ENCODE data around the gene SYNGR3. TPM values are rescaled to one million over a fixed set of nuclear protein-coding genes. Genes with fewer than 3 reads are reported as not detected.
A peak's percentile ranks its signal among the peaks of the same experiment; 100 is the strongest.
"Not testable (repeated sequence)": the region's sequence is repeated elsewhere in the genome, so short reads cannot be mapped to it uniquely, and the experiment has no call there.

Gene SYNGR3
- total RNA-seq, 1 donor from 2014 or later, result 0.32 TPM

DNA sequence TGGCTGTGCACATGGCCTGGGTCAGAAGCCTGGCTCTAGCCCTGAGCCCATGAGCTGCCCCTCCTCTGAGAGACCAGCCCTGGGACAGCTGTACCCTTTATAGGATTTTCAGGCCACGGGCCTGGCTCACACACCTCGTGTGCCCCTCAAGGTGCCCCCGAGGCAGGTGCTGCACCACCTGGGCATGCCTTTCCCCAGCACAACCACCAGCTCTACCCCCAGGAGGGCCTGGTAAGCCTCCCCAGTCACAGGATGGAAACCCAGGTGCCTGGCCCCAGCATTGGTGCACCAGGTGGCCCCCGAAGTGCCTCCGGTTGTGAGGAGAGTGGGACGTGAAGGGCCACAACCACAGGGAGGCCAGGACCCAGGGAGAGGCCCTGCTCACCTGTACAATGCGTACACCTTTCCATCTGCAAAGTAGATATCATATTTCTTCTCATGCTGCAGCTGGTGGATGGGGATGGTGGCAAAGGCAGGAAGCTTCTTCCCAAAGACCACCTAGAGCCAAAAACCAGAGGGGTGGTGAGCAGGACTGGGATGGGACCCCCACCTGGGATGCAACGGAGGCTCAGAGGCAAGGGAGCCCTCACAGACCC is 13.6 kb downstream of the SYNGR3 start:
- intact Hi-C loops (cut with DNase I), result no loop called here
- DNase-seq (no peak), ATAC-seq (ENCODE audit: poor library complexity) (no peak)

DNA sequence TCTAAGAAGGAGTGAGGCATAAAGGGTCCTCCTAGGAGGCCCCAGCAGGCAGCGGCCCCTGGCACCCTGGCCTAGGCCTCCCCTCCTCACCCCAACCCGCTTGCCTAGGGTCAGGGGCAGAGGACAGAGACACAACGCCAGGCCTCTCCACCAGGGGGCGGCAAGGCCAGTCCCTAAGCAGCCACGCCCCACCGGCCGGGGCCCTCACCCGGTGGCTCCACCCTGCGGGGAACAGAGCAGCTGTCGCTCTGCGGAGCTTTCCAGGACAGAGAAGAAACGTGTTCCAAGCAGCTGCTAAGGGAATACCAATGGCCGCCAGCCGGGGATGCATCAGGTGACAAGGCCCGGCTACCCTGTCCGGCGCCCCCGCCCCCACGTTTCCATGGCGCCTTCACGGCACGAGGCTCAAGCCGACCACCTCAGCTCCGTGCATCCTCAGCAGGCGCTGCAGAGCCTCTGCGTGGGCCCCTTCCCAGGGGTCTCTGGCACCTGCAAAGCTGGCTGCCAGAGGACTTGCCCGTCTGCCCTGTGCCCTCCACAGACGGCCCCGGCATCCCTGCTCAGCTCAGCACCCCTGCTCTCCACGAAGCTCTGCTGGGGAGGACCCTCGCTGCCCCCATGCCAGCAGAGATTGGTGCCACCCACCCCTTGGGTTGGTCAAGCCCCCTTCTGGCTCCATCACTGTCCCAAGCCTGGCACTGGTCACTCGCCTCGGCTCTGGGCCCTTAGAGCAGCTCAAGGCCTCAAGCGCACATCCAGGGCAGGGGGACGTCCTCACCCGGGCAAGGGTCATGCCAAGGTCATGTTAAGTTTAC is 14.3 kb downstream of the SYNGR3 start:
- intact Hi-C loops (cut with DNase I), result no loop called here
- ATAC-seq (ENCODE audit: poor library complexity), result peak; percentile 90
- peak; percentile 95 for DNase-seq

DNA sequence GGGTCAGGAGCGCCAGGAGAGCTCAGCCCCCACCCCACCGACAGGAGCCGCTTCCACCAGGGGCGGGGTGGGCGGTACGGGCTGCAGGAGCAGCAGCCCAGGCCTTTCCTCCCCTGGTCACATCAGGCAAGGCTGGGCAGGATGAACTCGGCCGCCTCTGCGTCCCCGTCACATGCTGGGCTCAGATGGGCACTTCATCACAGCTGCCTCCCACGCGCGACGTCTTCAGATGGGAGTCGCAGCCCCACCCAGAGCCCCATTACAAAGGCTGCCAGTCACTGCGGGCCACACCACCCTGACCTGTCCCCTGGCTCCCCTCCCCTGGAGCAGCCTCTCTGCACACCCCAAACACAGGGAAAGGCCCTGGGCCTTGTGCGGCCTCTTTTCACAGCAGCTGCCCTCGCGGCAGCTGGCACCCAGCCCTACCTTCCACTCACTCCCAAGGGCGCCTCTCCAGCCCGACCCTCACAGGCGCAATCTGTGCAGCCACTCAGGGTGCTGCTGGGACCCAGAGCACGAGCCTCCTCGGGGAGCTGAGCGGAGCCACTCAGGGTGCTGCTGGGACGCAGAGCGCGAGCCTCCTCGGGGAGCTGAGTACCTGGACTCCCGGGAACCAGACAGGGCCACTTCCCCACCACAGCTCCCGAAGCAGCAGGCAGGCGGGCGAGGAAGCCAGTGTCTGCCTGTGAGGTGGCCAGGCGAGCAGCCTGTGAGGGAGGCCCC is 15.2 kb downstream of the SYNGR3 start:
- DNase-seq (no peak), ATAC-seq (ENCODE audit: poor library complexity) (no peak)
- intact Hi-C loops (cut with DNase I), result no loop called here

DNA sequence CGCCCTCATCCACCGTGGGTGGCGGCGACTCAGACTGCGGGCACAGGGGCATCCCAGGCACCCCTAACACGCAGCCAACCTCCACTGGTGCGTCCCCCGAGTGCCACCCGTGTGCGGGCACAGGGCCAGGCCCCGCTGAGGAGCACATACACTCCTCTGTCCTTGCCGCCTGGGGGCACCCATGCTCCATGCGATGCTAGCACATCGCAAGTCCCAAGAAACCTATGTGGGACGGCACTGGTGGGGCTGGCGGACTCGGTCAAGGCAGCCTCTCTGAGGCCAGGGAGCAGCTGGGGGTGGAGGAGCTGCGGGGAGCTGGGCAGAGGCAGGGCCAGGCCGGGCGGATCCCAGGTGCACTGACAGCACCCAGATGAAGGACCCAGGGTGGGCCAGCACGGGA is 15.9 kb downstream of the SYNGR3 start:
- no peak for ATAC-seq (ENCODE audit: poor library complexity)
- intact Hi-C loops (cut with DNase I), result no loop called here
- no peak for DNase-seq

GRCh38 chr16:2006317-2006716 is 16.5 kb downstream of the SYNGR3 start:
- intact Hi-C loops (cut with DNase I), result no loop called here
- DNase-seq (no peak), ATAC-seq (ENCODE audit: poor library complexity) (no peak)

- intact Hi-C loops (cut with DNase I), result no loop called here
- DNase-seq (no peak), ATAC-seq (ENCODE audit: poor library complexity) (no peak)
Measured at GRCh38 chr16:2007081-2007836, 17.5 kb downstream of the SYNGR3 start.

DNA sequence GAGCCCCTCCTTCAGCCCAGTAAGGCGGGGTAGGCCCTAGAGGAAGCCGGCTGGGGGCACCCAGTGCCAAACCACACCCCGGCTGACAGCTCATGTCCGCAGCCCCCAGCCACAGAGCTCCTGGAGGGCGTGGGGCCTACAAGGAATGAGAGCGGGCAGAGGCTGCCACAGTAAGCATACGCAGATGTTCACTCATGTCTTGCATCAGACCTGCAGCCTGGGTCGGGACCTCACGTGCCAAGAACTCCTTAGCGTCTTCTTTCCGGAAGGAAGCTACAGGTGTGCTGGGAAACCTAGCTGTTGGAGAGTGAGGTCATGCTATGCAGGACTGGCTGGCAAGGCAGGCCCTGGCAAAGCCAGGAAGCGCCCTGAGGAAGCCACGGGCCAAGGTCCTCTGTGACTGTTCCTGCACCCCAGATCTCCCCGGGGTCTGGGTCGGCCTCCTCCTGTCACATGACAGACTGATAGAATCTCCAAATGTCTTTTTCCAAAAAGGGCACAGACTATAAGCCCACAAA is 18.3 kb downstream of the SYNGR3 start:
- intact Hi-C loops (cut with DNase I), result no loop called here
- DNase-seq (no peak), ATAC-seq (ENCODE audit: poor library complexity) (no peak)

DNA sequence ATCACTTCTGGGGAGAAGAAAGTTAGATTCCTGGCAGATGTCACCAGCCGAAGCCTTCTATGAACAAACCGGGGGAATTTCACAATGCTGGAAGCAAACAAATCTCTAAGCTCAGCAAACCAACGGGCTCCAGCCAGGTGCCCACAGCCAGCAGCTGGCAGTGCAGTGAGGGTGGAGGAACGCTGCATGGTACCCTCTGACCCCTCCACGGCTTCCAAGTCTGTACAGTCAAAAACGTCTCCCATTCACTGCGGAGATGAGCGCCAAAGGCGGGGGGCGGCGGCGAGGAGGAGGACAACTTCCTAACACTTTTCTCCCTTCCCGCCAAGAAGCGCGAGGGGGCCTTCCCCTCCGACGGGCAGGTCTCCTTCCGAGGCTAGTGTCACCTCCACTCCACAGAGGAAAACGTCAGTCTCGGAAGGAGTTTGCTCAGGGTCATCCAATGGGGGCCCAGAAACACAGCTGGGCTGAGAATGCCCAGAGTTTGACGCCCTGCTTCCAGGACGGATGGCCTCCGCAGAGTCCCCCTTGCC is 18.9 kb downstream of the SYNGR3 start:
- DNase-seq, result no peak
- no peak for ATAC-seq (ENCODE audit: poor library complexity)
- intact Hi-C loops (cut with DNase I), result no loop called here

GRCh38 chr16:2009164-2009711 is 19.5 kb downstream of the SYNGR3 start:
- intact Hi-C loops (cut with DNase I), result no loop called here
- ATAC-seq (ENCODE audit: poor library complexity), result peak; percentile 5
- no peak for DNase-seq

DNA sequence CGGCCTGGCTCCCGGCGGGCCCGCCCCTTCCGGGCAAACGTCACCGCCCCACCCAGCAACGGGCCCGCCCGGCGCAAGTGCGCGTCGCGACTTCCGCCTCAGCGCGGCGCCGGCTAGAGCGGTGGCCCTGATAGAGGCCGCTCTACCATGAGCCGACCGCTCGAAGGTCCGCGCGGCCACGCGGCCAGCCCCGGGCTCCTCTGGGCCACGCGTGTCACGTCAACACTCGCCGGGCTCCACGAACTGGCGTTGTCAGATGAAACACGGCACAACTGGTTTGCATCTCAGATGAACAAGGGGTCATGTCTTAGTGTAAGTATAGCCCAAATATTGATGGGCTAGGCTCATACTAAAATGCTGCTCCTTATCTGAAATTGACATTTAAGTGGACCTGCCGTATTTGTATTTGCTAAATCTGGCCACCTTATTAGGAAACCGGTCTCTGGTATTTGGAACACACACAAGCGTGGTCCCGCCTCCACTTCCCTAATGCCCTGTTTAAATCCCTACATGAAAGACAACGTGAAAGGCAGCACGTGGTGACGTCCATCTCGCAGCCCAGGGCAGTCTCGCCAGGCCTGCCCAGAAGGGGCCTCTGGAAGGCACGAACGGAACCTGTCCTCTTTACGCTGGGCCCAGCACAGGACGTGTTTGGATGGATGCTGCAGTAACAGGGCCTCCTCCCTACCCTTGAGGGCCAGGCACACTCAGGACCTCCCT is 20.2 kb downstream of the SYNGR3 start, which contains the start of gene ZNF598:
TSS of gene ZNF598 (minus strand) at position 31 of the 720 bp plus-strand sequence.
- ATAC-seq (ENCODE audit: poor library complexity) (peak; percentile 98), DNase-seq (peak; percentile 90)
- intact Hi-C loops (cut with DNase I), result no loop called here

DNA sequence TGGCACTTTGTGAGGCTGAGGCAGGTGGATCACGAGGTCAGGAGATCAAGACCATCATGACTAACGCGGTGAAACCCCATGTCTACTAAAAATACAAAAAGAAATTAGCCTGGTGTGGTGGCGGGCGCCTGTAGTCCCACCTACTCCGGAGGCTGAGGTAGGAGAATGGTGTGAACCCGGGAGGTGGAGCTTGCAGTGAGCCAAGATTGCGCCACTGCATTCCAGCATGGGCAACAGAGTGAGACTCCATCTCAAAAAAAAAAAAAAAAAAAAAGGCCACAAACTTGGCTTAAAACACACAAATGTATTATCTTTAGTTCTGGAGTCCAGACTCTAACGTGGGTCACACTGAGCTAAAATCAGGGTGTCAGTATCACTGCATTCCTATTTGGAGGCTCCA is 22.0 kb downstream of the SYNGR3 start:
- ATAC-seq (ENCODE audit: poor library complexity); intact Hi-C loops (cut with DNase I); DNase-seq: not testable (repeated sequence)

GRCh38 chr16:2013527-2013926 is 23.8 kb downstream of the SYNGR3 start:
- intact Hi-C loops (cut with DNase I), result no loop called here
- DNase-seq (no peak), ATAC-seq (ENCODE audit: poor library complexity) (no peak)

- ATAC-seq (ENCODE audit: poor library complexity), result no peak
- intact Hi-C loops (cut with DNase I), result no loop called here
- peak; percentile 32 for DNase-seq
Measured at GRCh38 chr16:2015117-2015946, 25.6 kb downstream of the SYNGR3 start.

DNA sequence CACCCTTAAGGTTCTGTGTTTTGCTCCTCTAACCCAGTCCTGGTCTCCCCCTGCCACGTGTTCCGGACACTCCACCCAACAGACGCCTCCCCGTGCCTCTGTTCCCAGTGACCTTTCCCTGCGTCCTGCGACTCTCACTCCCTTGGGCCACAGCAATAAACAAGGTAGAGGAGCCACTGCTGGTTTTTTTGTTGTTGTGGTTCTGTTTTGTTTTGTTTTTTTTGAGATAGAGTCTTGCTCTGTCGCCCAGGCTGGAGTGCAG is 26.1 kb downstream of the SYNGR3 start:
- intact Hi-C loops (cut with DNase I), result no loop called here
- ATAC-seq (ENCODE audit: poor library complexity) (no peak), DNase-seq (no peak)

GRCh38 chr16:2016407-2016922 is 26.7 kb downstream of the SYNGR3 start:
- intact Hi-C loops (cut with DNase I), result no loop called here
- no peak for ATAC-seq (ENCODE audit: poor library complexity)
- DNase-seq, result peak; percentile 37

- DNase-seq, result no peak
- intact Hi-C loops (cut with DNase I), result no loop called here
- no peak for ATAC-seq (ENCODE audit: poor library complexity)
Measured at GRCh38 chr16:2019518-2019920, 29.7 kb downstream of the SYNGR3 start, which contains the start of gene NPW. Gene NPW (plus strand): TSS chr16:2019785.
